Measurements from ENCODE around the gene HMOX2. TPM values are rescaled to one million over a fixed set of nuclear protein-coding genes. Genes with fewer than 3 reads are reported as not detected.
A peak's percentile ranks its signal among the peaks of the same experiment; 100 is the strongest.

HMOX2 gene
- total RNA-seq, 2 donors from 2014 or later, result 46.8 to 55.7 TPM

DNA sequence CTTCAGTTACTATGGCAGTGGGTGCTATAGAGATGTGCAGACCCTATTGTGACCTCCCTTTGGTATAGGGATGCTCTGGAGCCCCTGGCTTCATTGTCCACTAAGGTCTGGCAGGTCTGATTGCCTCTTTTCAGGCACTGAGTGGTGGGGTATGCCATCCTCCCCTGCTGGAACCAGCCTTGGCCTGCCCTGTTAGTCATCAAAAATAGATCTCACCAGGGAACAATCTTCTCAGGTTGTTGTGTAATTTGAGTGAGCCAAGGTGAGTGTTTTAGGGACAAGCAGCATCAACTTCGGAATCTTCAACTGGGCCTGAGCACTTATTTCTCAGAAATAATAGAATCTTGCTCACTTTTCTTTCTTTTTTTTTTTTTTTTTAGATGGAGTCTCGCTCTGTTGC lies 19.6 kb downstream of the HMOX2 start:
- Histone ChIP-seq H3K4me3 (no peak overlapping the region), H3K4me1 (peaks cover 5% of the 10 kb centered on the region), H3K36me3 (no peaks in the 10 kb centered on the region), H3K27me3 (no peaks in the 10 kb centered on the region), H3K9ac (ENCODE audit: low read depth in 2 of 2, low read length in 2 of 2) (no peak overlapping the region), H3K9me3 (no peaks in the 10 kb centered on the region), H3K27ac (no peak overlapping the region)
- intact Hi-C loops (cut with DNase I), result no loop called here
- no peak for TF ChIP-seq CTCF (IDR thresholded peaks at IDR 0.05)
- DNase-seq, result no peak

- H3K27ac ChIP-seq, result no peak overlapping the region
- intact Hi-C loops (cut with DNase I), result no loop called here
- TF ChIP-seq CTCF (IDR thresholded peaks at IDR 0.05), result no peak
Observed at GRCh38 chr16:4496305-4496704, 20.1 kb downstream of the HMOX2 start.

GRCh38 chr16:4498546-4499195 lies 22.5 kb downstream of the HMOX2 start:
- no peak overlapping the region for H3K4me3 ChIP-seq
- no peaks in the 10 kb centered on the region for H3K36me3 ChIP-seq
- H3K27me3 ChIP-seq, result no peaks in the 10 kb centered on the region
- H3K27ac ChIP-seq, result no peak overlapping the region
- H3K9ac ChIP-seq (ENCODE audit: low read depth in 2 of 2, low read length in 2 of 2), result no peak overlapping the region
- intact Hi-C loops (cut with DNase I), result no loop called here
- TF ChIP-seq CTCF (IDR thresholded peaks at IDR 0.05), result no peak
- no peaks in the 10 kb centered on the region for H3K9me3 ChIP-seq
- peaks cover 6% of the 10 kb centered on the region for H3K4me1 ChIP-seq
- no peak for DNase-seq

More at GRCh38 chr16:4496305-4496704, 20.1 kb downstream of the HMOX2 start:
- Histone ChIP-seq H3K4me3 (no peak overlapping the region), H3K9ac (ENCODE audit: low read depth in 2 of 2, low read length in 2 of 2) (no peak overlapping the region), H3K4me1 (peaks cover 6% of the 10 kb centered on the region), H3K9me3 (no peaks in the 10 kb centered on the region), H3K27me3 (no peaks in the 10 kb centered on the region), H3K36me3 (no peaks in the 10 kb centered on the region)
- no peak for DNase-seq

DNA sequence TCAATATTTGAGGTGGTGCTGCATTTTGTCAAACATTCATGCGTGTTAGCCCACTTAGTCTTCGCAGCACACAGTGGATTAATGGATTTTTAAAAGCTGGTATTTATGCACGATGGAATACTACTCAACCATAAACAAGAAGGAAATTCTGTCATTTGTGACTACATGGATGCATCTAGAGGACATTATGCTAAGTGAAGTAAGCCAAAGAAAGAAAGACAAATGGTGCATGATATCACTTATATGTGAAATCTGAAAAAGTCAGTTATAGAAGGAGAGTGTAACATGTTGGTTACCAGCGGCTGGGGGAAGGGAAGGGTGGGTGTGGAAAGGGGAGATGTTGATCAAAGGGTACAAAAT lies 23.0 kb downstream of the HMOX2 start:
- Histone ChIP-seq H3K27me3 (no peaks in the 10 kb centered on the region), H3K9ac (ENCODE audit: low read depth in 2 of 2, low read length in 2 of 2) (no peak overlapping the region), H3K4me1 (peaks cover 6% of the 10 kb centered on the region), H3K36me3 (no peaks in the 10 kb centered on the region), H3K4me3 (no peak overlapping the region), H3K27ac (no peak overlapping the region), H3K9me3 (no peaks in the 10 kb centered on the region)
- DNase-seq, result no peak
- intact Hi-C loops (cut with DNase I), result no loop called here
- no peak for TF ChIP-seq CTCF (IDR thresholded peaks at IDR 0.05)

GRCh38 chr16:4500272-4500671 lies 24.1 kb downstream of the HMOX2 start:
- no peaks in the 10 kb centered on the region for H3K27me3 ChIP-seq
- H3K9ac ChIP-seq (ENCODE audit: low read depth in 2 of 2, low read length in 2 of 2), result no peak overlapping the region
- no peak overlapping the region for H3K4me3 ChIP-seq
- H3K36me3 ChIP-seq, result no peaks in the 10 kb centered on the region
- DNase-seq, result no peak
- intact Hi-C loops (cut with DNase I), result no loop called here
- H3K4me1 ChIP-seq, result peaks cover 6% of the 10 kb centered on the region
- peak overlapping the region; percentile 14 for H3K27ac ChIP-seq
- no peak for TF ChIP-seq CTCF (IDR thresholded peaks at IDR 0.05)
- H3K9me3 ChIP-seq, result no peaks in the 10 kb centered on the region

Measured in colonic mucosa (tissue), 4 donors.